ENCODE results near the gene NPEPL1.
A peak's percentile ranks its signal among the peaks of the same experiment; 100 is the strongest.

The NPEPL1 gene

GRCh38 chr20:58667975-58668374, 24.6 kb upstream of the NPEPL1 start:
- Histone ChIP-seq H2BK12ac (ENCODE audit: low read length in 2 of 2) (no peak overlapping the region), H3K4me2 (ENCODE audit: low read length, poor library complexity, severe bottlenecking) (no peak overlapping the region), H3K79me1 (replicated peaks; ENCODE audit: low read length, poor library complexity, severe bottlenecking) (peaks cover 22% of the 10 kb centered on the region)

DNA sequence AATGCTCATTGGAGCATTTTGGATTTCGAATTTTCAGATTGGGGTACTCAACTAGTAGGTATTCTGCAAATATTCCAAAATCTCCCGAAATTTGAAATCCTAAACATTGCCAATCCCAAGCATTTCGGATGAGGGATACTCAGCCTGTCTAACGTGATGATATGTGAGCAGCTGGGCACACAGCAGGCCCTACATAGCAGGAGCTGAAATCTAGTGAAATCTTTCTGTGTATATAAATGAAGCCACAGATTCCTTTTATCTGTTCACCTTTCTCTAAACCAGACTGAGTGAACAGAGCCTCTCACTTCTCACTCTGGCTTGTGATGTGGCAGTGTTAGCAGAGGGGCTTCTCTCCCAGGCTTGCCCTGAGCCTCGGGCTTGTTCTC, 23.7 kb upstream of the NPEPL1 start:
- no peak overlapping the region for H2BK120ac ChIP-seq (ENCODE audit: low read depth, low read length)
- no peak overlapping the region for H4K91ac ChIP-seq (ENCODE audit: low read length)

More at GRCh38 chr20:58667975-58668374, 24.6 kb upstream of the NPEPL1 start:
- Histone ChIP-seq H4K8ac (ENCODE audit: low read length) (no peak overlapping the region), H3K9me3 (ENCODE audit: control insufficient read depth, low read length) (no peaks in the 10 kb centered on the region), H3K23ac (ENCODE audit: low read length in 2 of 2) (peak overlapping the region in 1 of 2 experiments; percentile 9), H4K91ac (ENCODE audit: low read length) (no peak overlapping the region), H2BK15ac (ENCODE audit: low read depth, poor library complexity, severe bottlenecking) (no peak overlapping the region), H3K9ac (ENCODE audit: low read length) (no peak overlapping the region), H2AK5ac (ENCODE audit: low read length, severe bottlenecking) (no peak overlapping the region), H3K4ac (ENCODE audit: low read depth in 1 of 2, low read length in 2 of 2) (no peak overlapping the region), H3K14ac (ENCODE audit: low read length in 2 of 2) (no peak overlapping the region), H2BK5ac (ENCODE audit: low read depth, low read length, poor library complexity, severe bottlenecking) (no peak overlapping the region), H3K27ac (ENCODE audit: low read length, poor library complexity, severe bottlenecking) (no peak overlapping the region), H3K4me1 (ENCODE audit: control insufficient read depth, insufficient read depth, low read depth, low read length) (peaks cover 17% of the 10 kb centered on the region), H3K36me3 (ENCODE audit: control insufficient read depth in 1 of 2, insufficient read depth in 2 of 2, low read depth in 1 of 2, low read length in 2 of 2) (peaks cover 22 to 71% of the 10 kb centered on the region in 2 experiments), H3K18ac (ENCODE audit: low read depth in 1 of 2, low read length in 2 of 2) (no peak overlapping the region), H3K27me3 (ENCODE audit: control insufficient read depth in 1 of 2, insufficient read depth in 1 of 2, low read length in 2 of 2) (no peaks in the 10 kb centered on the region), H2AFZ (ENCODE audit: low read depth, low read length) (no peak overlapping the region), H2BK120ac (ENCODE audit: low read depth, low read length) (no peak overlapping the region), H3K4me3 (ENCODE audit: insufficient read depth in 1 of 2, low read depth in 1 of 2, low read length in 2 of 2) (no peak overlapping the region)
- no peak for DNase-seq
- WGBS = 96% methylated on average over 4 of the region's 5 CpGs

DNA sequence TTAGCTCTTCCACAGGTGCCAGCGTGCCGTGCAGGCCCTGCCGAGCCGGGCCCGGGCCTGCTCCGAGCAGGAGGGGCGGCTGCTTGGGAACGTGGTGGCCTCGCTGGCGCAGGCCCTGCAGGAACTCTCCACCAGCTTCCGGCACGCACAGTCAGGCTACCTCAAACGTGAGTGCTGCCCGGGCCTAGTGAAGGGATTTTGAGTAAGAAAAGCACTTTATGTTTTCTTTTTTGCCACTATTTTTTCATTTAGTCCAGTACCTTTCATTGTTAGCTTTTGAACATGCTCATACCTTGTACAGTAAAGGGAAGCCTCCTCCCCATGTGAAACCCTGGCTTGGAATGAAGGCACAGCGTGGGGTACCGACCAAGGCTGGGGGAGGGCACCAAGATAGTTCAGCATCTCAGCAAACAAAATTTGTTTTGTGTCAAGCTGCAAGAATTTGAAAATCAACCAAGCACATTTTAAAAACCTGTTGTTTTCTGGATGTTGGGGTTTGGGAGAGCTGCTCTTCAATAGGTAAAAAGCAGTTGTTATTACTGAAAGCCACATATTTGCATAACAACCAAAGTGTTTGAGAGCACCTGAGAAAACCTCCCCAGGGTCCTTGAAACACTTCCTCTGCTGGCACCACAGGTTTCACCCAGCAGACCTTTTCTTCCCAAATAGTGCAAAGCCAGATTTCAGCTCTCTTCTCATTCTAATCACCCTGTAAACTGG, 23.2 kb upstream of the NPEPL1 start:
- H2BK5ac ChIP-seq (ENCODE audit: low read depth, low read length, poor library complexity, severe bottlenecking) = no peak overlapping the region
- H3K23ac ChIP-seq (ENCODE audit: low read length in 2 of 2) = no peak overlapping the region
- no peak overlapping the region for H3K4me3 ChIP-seq (ENCODE audit: insufficient read depth in 1 of 2, low read depth in 1 of 2, low read length in 2 of 2)
- H3K27ac ChIP-seq (ENCODE audit: low read length, poor library complexity, severe bottlenecking) = no peak overlapping the region
- no peak overlapping the region for H3K4ac ChIP-seq (ENCODE audit: low read depth in 1 of 2, low read length in 2 of 2)
- H2BK120ac ChIP-seq (ENCODE audit: low read depth, low read length) = no peak overlapping the region
- peaks cover 24 to 74% of the 10 kb centered on the region in 2 experiments for H3K36me3 ChIP-seq (ENCODE audit: control insufficient read depth in 1 of 2, insufficient read depth in 2 of 2, low read depth in 1 of 2, low read length in 2 of 2)
- H3K27me3 ChIP-seq (ENCODE audit: control insufficient read depth in 1 of 2, insufficient read depth in 1 of 2, low read length in 2 of 2) = no peaks in the 10 kb centered on the region
- no peak overlapping the region for H3K9ac ChIP-seq (ENCODE audit: low read length)
- no peak overlapping the region for H2BK15ac ChIP-seq (ENCODE audit: low read depth, poor library complexity, severe bottlenecking)
- peak overlapping the region; percentile 24 for H2AK5ac ChIP-seq (ENCODE audit: low read length, severe bottlenecking)
- no peak overlapping the region for H3K14ac ChIP-seq (ENCODE audit: low read length in 2 of 2)
- DNase-seq = no peak
- peaks cover 17% of the 10 kb centered on the region for H3K4me1 ChIP-seq (ENCODE audit: control insufficient read depth, insufficient read depth, low read depth, low read length)
- no peak overlapping the region for H4K8ac ChIP-seq (ENCODE audit: low read length)
- no peak overlapping the region for H3K4me2 ChIP-seq (ENCODE audit: low read length, poor library complexity, severe bottlenecking)
- H2BK12ac ChIP-seq (ENCODE audit: low read length in 2 of 2) = no peak overlapping the region
- H2AFZ ChIP-seq (ENCODE audit: low read depth, low read length) = no peak overlapping the region
- 69% methylated on average over 13 of the region's 16 CpGs for WGBS
- no peak overlapping the region for H4K91ac ChIP-seq (ENCODE audit: low read length)
- H3K18ac ChIP-seq (ENCODE audit: low read depth in 1 of 2, low read length in 2 of 2) = no peak overlapping the region
- no peaks in the 10 kb centered on the region for H3K9me3 ChIP-seq (ENCODE audit: control insufficient read depth, low read length)
- H3K79me1 ChIP-seq (replicated peaks; ENCODE audit: low read length, poor library complexity, severe bottlenecking) = peaks cover 24% of the 10 kb centered on the region

More for the DNA sequence above, 23.7 kb upstream of the NPEPL1 start:
- Histone ChIP-seq H3K23ac (ENCODE audit: low read length in 2 of 2) (no peak overlapping the region), H3K4me2 (ENCODE audit: low read length, poor library complexity, severe bottlenecking) (no peak overlapping the region), H3K14ac (ENCODE audit: low read length in 2 of 2) (no peak overlapping the region), H2AFZ (ENCODE audit: low read depth, low read length) (no peak overlapping the region), H3K9me3 (ENCODE audit: control insufficient read depth, low read length) (no peaks in the 10 kb centered on the region), H3K18ac (ENCODE audit: low read depth in 1 of 2, low read length in 2 of 2) (no peak overlapping the region), H3K36me3 (ENCODE audit: control insufficient read depth in 1 of 2, insufficient read depth in 2 of 2, low read depth in 1 of 2, low read length in 2 of 2) (peaks cover 24 to 74% of the 10 kb centered on the region in 2 experiments), H3K27me3 (ENCODE audit: control insufficient read depth in 1 of 2, insufficient read depth in 1 of 2, low read length in 2 of 2) (no peaks in the 10 kb centered on the region), H3K27ac (ENCODE audit: low read length, poor library complexity, severe bottlenecking) (no peak overlapping the region), H3K4me3 (ENCODE audit: insufficient read depth in 1 of 2, low read depth in 1 of 2, low read length in 2 of 2) (no peak overlapping the region), H2BK5ac (ENCODE audit: low read depth, low read length, poor library complexity, severe bottlenecking) (no peak overlapping the region), H2AK5ac (ENCODE audit: low read length, severe bottlenecking) (peak overlapping the region; percentile 24), H3K4ac (ENCODE audit: low read depth in 1 of 2, low read length in 2 of 2) (no peak overlapping the region), H3K4me1 (ENCODE audit: control insufficient read depth, insufficient read depth, low read depth, low read length) (peaks cover 17% of the 10 kb centered on the region), H3K9ac (ENCODE audit: low read length) (no peak overlapping the region), H4K8ac (ENCODE audit: low read length) (no peak overlapping the region), H2BK12ac (ENCODE audit: low read length in 2 of 2) (no peak overlapping the region), H3K79me1 (replicated peaks; ENCODE audit: low read length, poor library complexity, severe bottlenecking) (peaks cover 23% of the 10 kb centered on the region), H2BK15ac (ENCODE audit: low read depth, poor library complexity, severe bottlenecking) (no peak overlapping the region)
- no peak for DNase-seq
- WGBS = 85% methylated on average over 3 of the region's 5 CpGs

GRCh38 chr20:58670102-58670501, 22.5 kb upstream of the NPEPL1 start:
- no peak overlapping the region for H2BK120ac ChIP-seq (ENCODE audit: low read depth, low read length)
- no peaks in the 10 kb centered on the region for H3K9me3 ChIP-seq (ENCODE audit: control insufficient read depth, low read length)
- H2BK5ac ChIP-seq (ENCODE audit: low read depth, low read length, poor library complexity, severe bottlenecking) = no peak overlapping the region
- H4K91ac ChIP-seq (ENCODE audit: low read length) = no peak overlapping the region
- WGBS = no CpG with 5 or more reads among the region's 1 CpG
- no peak overlapping the region for H2AFZ ChIP-seq (ENCODE audit: low read depth, low read length)
- no peak overlapping the region for H2AK5ac ChIP-seq (ENCODE audit: low read length, severe bottlenecking)
- H3K27me3 ChIP-seq (ENCODE audit: control insufficient read depth in 1 of 2, insufficient read depth in 1 of 2, low read length in 2 of 2) = no peaks in the 10 kb centered on the region
- no peak overlapping the region for H3K27ac ChIP-seq (ENCODE audit: low read length, poor library complexity, severe bottlenecking)
- H4K8ac ChIP-seq (ENCODE audit: low read length) = no peak overlapping the region
- H2BK15ac ChIP-seq (ENCODE audit: low read depth, poor library complexity, severe bottlenecking) = no peak overlapping the region
- no peak overlapping the region for H3K14ac ChIP-seq (ENCODE audit: low read length in 2 of 2)
- no peak overlapping the region for H3K18ac ChIP-seq (ENCODE audit: low read depth in 1 of 2, low read length in 2 of 2)
- no peak overlapping the region for H3K4me3 ChIP-seq (ENCODE audit: insufficient read depth in 1 of 2, low read depth in 1 of 2, low read length in 2 of 2)
- peaks cover 25% of the 10 kb centered on the region for H3K79me1 ChIP-seq (replicated peaks; ENCODE audit: low read length, poor library complexity, severe bottlenecking)
- H3K36me3 ChIP-seq (ENCODE audit: control insufficient read depth in 1 of 2, insufficient read depth in 2 of 2, low read depth in 1 of 2, low read length in 2 of 2) = peaks cover 27 to 80% of the 10 kb centered on the region in 2 experiments
- H3K4ac ChIP-seq (ENCODE audit: low read depth in 1 of 2, low read length in 2 of 2) = no peak overlapping the region
- H3K4me1 ChIP-seq (ENCODE audit: control insufficient read depth, insufficient read depth, low read depth, low read length) = peaks cover 14% of the 10 kb centered on the region
- no peak overlapping the region for H3K4me2 ChIP-seq (ENCODE audit: low read length, poor library complexity, severe bottlenecking)
- DNase-seq = no peak
- H3K23ac ChIP-seq (ENCODE audit: low read length in 2 of 2) = no peak overlapping the region
- H2BK12ac ChIP-seq (ENCODE audit: low read length in 2 of 2) = no peak overlapping the region
- H3K9ac ChIP-seq (ENCODE audit: low read length) = no peak overlapping the region

Measured in mesenchymal stem cell (in vitro differentiated cells and primary cell).